HFFc6 (cell line): ENCODE data around the gene MTG2. TPM values are rescaled to one million over a fixed set of nuclear protein-coding genes. Genes with fewer than 3 reads are reported as not detected.

ENCODE experiments used
- DNase-seq: peaks from one replicate; pipeline ENCODE4 v3.0.0-alpha.2; 2018
- H3K27ac Mint-ChIP-seq: 2 replicates; pipeline ENCODE4 v1.8.0; 2020; ENCODE audit warnings: mild to moderate bottlenecking, mixed read lengths
- H3K27me3 Mint-ChIP-seq: 2 replicates; pipeline ENCODE4 v1.8.0; 2021; ENCODE audit warnings: mild to moderate bottlenecking, moderate library complexity, mixed read lengths; ENCODE audit not compliant: insufficient read depth
- H3K36me3 Mint-ChIP-seq: 2 replicates; pipeline ENCODE4 v1.8.0; 2021; ENCODE audit warnings: low read depth, mixed read lengths
- H3K4me1 Mint-ChIP-seq: 2 replicates; pipeline ENCODE4 v1.8.0; 2020; ENCODE audit warnings: low read depth, mixed read lengths
- H3K4me3 Mint-ChIP-seq: 2 replicates; pipeline ENCODE4 v1.8.0; 2020; ENCODE audit warnings: mild to moderate bottlenecking, moderate library complexity, mixed read lengths
- H3K9me3 Mint-ChIP-seq: 2 replicates; pipeline ENCODE4 v1.8.0; 2020; ENCODE audit warnings: mild to moderate bottlenecking, mixed read lengths
- long read RNA-seq: library from polyadenylated mRNA; unstranded; transcript quantifications from one replicate; pipeline ENCODE4 v2.0.0, GENCODE V29; 2019
- total RNA-seq, 6 experiments: library from RNA; stranded (reverse); fragmentation: NEBNext Ultra II Directional; extraction: Animal tissue kit (Norgen Biotek cat#: 25700); gene quantifications; 2 replicates in 1 of 6; 3 replicates in 5 of 6; pipeline ENCODE4 v1.2.3, GENCODE V29; 2021
- TF ChIP-seq, protein P1 (sequence below): fragments of 200-600 bp; sonication (generic); IDR thresholded peaks from 2 replicates; pipeline ENCODE4 v1.5.0; 2021; ENCODE audit warnings: antibody characterized with exemption, mild to moderate bottlenecking

The MTG2 gene, protein sequence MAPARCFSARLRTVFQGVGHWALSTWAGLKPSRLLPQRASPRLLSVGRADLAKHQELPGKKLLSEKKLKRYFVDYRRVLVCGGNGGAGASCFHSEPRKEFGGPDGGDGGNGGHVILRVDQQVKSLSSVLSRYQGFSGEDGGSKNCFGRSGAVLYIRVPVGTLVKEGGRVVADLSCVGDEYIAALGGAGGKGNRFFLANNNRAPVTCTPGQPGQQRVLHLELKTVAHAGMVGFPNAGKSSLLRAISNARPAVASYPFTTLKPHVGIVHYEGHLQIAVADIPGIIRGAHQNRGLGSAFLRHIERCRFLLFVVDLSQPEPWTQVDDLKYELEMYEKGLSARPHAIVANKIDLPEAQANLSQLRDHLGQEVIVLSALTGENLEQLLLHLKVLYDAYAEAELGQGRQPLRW
- total RNA-seq = 10 to 100 TPM; 27.9 to 33.8 (median 30.2) TPM
- long read RNA-seq, transcript MTG2-201 (7 exons, 2,929 nt) = major isoform, 5 of 20 reads
- long read RNA-seq, partial matches to known transcripts = 10 of 20 reads
- long read RNA-seq, other reads (novel, unspliced or antisense) = 5 of 20 reads

DNA sequence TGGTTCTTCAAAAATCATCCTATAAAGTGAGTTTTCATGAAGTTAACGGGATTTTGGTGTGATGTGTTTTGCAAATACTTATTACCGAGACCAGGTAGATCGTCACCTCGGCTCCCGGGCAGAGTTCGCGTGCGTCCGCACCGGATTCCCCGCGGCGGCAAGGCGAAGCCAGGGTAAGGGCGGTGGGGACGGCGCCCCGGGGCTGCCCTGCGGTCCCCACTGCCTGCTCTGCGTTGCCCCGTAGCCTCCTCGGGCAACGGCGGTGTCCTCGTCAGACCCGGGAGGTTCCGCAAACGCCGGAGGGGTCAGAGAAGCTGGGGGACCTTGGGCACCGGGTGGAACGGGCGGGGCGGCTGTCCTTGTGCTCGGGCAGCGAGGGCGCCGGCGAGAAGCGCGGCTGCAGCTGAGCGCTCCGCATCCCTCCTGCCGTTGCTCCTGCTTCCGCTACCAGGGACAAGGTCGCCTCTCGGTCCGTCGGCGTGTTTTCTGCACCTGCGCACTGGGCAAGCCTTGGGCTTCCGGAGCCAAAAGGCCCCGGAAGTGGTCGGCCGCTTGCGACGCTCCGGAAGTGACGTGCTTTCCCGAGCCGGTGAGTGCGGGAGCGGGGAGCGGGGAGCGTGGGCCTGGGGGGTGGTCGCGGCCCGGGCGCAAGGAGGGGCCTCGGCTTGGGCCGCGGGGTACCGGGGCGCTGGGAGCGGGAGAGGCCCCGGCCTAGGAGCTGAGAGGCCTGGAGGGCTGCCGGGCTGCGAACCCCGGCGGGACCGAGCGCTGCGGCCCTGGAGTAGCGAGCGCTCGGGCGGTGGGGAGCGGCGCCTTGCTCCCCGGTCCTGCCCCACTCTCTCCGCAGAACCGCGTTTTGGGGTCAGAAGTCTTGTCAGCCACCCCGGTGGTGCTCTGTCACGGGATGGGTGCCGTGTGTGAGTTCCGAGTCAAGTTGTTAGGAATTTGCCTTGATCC lies at the start of gene MTG2:
MTG2 (plus strand) TSS at position 560 of the 957 bp plus-strand sequence. CDS start 10,393 bp downstream, outside the sequence.
- Mint-ChIP-seq H3K9me3 (no peaks in the 10 kb centered on the region), H3K4me1 (peaks cover 36% of the 10 kb centered on the region), H3K27ac (peak within 1 kb of the TSS; percentile 94), H3K36me3 (peaks cover 7% of the 10 kb centered on the region), H3K4me3 (peak within 1 kb of the TSS; percentile 96), H3K27me3 (no peaks in the 10 kb centered on the region; the same call in 1 of the 2 replicates)
- TF ChIP-seq, protein P1, sequence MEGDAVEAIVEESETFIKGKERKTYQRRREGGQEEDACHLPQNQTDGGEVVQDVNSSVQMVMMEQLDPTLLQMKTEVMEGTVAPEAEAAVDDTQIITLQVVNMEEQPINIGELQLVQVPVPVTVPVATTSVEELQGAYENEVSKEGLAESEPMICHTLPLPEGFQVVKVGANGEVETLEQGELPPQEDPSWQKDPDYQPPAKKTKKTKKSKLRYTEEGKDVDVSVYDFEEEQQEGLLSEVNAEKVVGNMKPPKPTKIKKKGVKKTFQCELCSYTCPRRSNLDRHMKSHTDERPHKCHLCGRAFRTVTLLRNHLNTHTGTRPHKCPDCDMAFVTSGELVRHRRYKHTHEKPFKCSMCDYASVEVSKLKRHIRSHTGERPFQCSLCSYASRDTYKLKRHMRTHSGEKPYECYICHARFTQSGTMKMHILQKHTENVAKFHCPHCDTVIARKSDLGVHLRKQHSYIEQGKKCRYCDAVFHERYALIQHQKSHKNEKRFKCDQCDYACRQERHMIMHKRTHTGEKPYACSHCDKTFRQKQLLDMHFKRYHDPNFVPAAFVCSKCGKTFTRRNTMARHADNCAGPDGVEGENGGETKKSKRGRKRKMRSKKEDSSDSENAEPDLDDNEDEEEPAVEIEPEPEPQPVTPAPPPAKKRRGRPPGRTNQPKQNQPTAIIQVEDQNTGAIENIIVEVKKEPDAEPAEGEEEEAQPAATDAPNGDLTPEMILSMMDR = no peak
- peak; percentile 92 for DNase-seq

DNA sequence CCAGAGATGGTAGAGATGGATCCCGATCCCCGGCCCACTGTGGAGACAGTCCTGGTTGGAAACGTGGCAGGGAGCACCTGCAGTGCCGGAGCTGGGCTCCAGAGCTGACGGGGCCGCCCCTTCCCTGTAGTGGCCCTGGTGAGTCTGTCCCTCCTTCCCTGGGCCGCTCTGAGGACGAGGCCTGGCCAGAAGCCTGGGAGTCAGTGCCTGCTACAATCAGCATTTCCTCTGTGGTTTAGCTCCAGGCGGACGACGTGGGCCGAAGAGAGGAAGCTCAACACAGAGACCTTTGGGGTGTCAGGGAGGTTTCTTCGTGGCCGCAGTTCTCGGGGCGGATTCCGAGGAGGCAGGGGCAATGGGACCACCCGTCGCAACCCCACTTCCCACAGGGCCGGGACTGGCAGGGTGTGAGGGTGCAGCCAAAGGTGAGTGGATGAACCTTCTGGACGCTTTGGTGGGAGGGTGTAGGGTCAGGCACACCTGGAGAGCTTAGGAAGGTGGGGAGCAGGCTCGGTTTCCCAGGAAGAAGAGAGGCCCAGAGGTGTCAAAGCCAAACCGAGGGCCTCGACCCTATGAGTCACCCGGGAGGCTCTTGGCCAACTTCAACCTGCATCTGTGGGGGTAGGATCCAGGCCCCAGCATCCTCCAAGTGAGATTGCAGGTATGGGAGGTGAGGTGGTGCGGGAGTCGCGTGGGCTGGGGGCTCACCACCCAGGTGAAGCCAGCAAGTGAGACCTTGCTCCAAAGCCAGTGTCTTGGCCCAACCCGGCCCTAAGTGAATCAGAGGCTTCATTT lies 49.6 kb upstream of the MTG2 start:
- H3K27me3 Mint-ChIP-seq = peaks cover 7% of the 10 kb centered on the region; the same call in 1 of the 2 replicates
- TF ChIP-seq, protein P1 = no peak
- no peak overlapping the region for H3K4me3 Mint-ChIP-seq
- DNase-seq = no peak
- H3K36me3 Mint-ChIP-seq = peaks cover 50% of the 10 kb centered on the region
- peaks cover 3% of the 10 kb centered on the region; the same call in 1 of the 2 replicates for H3K4me1 Mint-ChIP-seq
- no peaks in the 10 kb centered on the region for H3K9me3 Mint-ChIP-seq
- peak overlapping the region; percentile 24; the same call in 1 of the 2 replicates for H3K27ac Mint-ChIP-seq

DNA sequence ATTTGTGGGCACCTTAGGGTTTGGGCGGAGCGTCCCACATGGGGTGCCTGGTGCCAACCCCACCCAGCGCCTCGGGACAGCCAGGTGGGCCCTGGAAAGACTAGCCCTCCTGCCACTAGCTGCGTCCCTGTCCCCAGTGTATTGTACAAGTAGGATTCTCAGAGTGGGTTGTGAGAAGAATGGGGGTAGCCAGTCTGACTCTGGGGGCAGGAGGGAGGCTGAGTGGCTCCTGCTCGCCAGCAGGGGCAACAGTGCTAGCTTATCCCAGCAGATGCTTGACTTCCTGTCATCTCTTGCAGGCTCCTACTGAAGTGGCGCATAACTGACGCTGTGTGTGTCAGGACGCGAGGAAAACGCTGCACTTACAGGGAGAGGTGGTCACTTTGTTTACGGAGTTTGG lies 49.0 kb upstream of the MTG2 start:
- no peak for DNase-seq
- peak overlapping the region; percentile 42 for H3K27ac Mint-ChIP-seq
- no peak overlapping the region for H3K4me3 Mint-ChIP-seq

DNA sequence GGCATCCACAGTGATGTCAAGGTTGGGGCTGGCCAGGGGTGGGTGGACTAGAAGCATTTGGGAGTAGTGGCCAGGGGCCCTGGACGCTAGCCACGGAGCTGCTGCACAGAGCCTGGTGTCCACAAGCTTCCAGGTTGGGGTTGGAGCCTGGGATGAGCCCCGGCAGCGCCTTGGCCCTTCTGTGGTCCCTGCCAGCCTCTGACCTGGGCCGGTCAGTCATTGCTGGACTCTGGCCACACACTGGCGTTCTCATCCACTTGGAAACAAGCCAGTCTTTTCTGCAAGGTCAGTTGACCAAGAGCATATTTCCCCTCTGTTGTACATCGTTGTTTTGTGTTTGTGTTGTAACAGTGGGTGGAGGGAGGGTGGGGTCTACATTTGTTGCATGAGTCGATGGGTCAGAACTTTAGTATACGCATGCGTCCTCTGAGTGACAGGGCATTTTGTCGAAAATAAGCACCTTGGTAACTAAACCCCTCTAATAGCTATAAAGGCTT lies 48.0 kb upstream of the MTG2 start:
- Mint-ChIP-seq H3K36me3 (peaks cover 57% of the 10 kb centered on the region), H3K4me1 (peaks cover 4% of the 10 kb centered on the region; the same call in 1 of the 2 replicates), H3K4me3 (no peak overlapping the region), H3K27ac (no peak overlapping the region), H3K9me3 (no peaks in the 10 kb centered on the region), H3K27me3 (peaks cover 7% of the 10 kb centered on the region; the same call in 1 of the 2 replicates)
- DNase-seq = no peak
- TF ChIP-seq, protein P1 = no peak

More for the DNA sequence above, 49.0 kb upstream of the MTG2 start:
- peaks cover 4% of the 10 kb centered on the region; the same call in 1 of the 2 replicates for H3K4me1 Mint-ChIP-seq
- TF ChIP-seq, protein P1 = peak; percentile 35
- H3K36me3 Mint-ChIP-seq = peaks cover 50% of the 10 kb centered on the region
- peaks cover 7% of the 10 kb centered on the region; the same call in 1 of the 2 replicates for H3K27me3 Mint-ChIP-seq
- no peaks in the 10 kb centered on the region for H3K9me3 Mint-ChIP-seq
